Measurements from ENCODE around the gene MRGPRG.
"Not testable (repeated sequence)": the region's sequence is repeated elsewhere in the genome, so short reads cannot be mapped to it uniquely, and the experiment has no call there.

Gene MRGPRG, protein sequence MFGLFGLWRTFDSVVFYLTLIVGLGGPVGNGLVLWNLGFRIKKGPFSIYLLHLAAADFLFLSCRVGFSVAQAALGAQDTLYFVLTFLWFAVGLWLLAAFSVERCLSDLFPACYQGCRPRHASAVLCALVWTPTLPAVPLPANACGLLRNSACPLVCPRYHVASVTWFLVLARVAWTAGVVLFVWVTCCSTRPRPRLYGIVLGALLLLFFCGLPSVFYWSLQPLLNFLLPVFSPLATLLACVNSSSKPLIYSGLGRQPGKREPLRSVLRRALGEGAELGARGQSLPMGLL

DNA sequence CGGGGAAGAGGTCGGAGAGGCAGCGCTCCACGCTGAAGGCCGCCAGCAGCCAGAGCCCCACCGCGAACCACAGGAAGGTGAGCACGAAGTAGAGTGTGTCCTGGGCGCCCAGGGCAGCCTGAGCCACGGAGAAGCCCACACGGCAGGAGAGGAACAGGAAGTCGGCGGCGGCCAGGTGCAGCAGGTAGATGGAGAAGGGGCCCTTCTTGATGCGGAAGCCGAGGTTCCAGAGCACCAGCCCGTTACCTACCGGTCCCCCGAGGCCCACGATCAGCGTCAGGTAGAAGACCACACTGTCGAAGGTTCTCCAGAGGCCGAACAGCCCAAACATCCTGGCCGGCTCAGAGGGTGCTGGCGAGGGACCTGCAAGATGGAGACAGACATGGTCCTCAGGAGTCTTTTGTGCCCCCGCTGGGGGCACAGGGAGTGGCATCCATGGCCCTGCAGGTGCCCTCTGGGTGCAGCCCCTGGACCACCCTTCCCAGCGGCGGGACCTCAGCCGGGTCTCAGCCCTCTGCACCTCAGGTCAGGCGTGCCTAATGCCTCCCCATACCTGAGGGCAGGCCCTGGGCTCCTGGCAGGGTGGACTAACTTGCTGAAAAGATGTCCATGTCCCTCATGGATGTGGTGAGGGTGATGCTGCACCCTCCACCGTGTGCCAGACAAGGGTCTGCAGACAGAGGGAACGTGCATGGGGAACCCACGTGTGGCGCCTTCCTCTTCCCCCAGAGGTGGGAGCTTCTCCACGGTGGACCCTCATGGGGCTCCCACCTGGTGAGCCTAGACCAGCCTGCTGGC, at the start of gene MRGPRG:
Gene MRGPRG, minus strand, starts transcription at position 331 of the 798 bp plus-strand sequence. Its CDS starts 0 bp downstream, at position 331.
- DNase-seq (ENCODE audit: low read depth), result no peak

GRCh38 chr11:3262548-3262947, 43.9 kb upstream of the MRGPRG start:
- not testable (repeated sequence) for DNase-seq (ENCODE audit: low read depth)

GRCh38 chr11:3261831-3262230, 43.2 kb upstream of the MRGPRG start:
- DNase-seq (ENCODE audit: low read depth), result not testable (repeated sequence)

DNA sequence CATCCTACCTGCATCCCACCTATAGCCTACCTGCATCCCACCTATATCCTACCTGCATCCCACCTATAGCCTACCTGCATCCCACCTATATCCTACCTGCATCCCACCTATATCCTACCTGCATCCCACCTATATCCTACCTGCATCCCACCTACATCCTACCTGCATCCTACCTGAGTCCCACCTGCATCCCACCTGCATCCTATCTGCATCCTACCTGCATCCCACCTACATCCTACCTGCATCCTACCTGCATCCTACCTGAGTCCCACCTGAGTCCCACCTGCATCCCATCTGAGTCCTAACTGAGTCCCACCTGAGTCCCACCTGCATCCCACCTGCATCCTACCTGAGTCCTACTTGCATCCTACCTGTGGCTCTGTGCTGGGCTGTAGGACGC, 38.9 kb upstream of the MRGPRG start:
- not testable (repeated sequence) for DNase-seq (ENCODE audit: low read depth)

GRCh38 chr11:3255241-3255640, 36.6 kb upstream of the MRGPRG start:
- DNase-seq (ENCODE audit: low read depth), result not testable (repeated sequence)

- not testable (repeated sequence) for DNase-seq (ENCODE audit: low read depth)
These were observed 36.2 kb upstream of the MRGPRG start for GRCh38 chr11:3254773-3255172.

GRCh38 chr11:3245071-3245470, 26.5 kb upstream of the MRGPRG start:
- no peak for DNase-seq (ENCODE audit: low read depth)

GRCh38 chr11:3243880-3244279, 25.3 kb upstream of the MRGPRG start:
- no peak for DNase-seq (ENCODE audit: low read depth)

DNA sequence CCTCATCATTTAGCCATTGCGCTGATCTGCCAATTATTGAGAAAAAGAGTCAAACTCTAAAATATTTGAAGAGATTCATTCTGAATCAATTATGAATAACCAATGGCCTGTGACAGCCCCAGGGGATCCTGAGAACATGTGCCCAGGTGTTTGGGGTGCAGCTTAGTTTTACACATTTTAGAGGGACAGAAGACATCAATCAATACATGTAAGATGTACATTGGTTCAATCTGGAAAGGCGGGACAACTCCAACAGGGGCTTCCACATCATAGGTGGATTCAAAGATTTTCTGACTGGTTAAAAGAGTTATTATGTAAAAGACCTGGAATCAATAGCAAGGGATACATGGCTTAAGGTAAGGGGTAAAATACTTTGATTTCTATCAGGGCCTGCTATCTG, 18.5 kb upstream of the MRGPRG start:
- no peak for DNase-seq (ENCODE audit: low read depth)

- DNase-seq (ENCODE audit: low read depth), result no peak
These were observed 16.2 kb upstream of the MRGPRG start for GRCh38 chr11:3234846-3235245.

- DNase-seq (ENCODE audit: low read depth), result no peak
These were observed 14.3 kb upstream of the MRGPRG start for GRCh38 chr11:3232956-3233355.

DNA sequence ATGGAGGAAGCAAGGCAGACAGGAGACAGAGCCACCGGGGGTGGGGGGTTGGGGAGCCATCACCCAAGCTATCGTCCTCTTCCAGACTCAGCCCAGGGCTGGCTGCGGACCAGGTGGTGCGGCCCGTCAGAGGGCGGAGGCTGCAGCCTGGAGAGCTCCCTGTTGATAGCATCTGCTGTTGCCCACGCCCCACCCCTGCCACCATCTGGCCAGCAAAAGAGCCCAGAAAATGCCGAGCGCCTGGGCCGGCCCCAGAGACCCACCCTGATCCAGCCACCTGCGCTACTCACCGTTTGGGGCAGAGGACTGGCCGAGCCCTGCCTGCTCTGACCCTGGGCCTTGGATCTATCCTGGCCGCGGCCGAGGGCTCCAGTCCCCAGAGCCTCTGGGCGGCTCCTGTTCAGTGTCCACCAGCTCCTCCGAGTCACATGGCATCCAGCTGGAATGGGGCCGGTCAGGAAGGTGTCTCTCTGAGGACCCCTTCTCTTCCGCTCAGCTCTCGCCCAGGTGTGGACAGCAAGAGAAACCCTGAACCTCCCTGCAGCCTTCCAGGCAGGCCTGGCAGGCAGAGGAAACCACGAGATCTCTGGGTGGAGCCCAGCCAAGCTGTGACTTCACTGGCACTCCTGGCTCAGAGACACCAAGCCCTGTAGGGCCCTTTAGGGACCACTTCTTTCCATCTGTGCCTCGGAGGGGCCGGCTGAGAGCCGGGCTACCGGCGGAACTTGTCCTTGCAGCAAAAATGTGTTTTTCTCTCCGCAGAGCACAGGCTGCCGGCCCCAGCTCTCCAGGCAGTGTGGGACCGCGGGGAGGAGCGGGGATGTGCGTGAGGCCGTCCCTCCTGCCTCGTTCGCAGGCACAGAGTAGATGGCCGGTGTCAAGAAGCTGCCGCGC, 13.5 kb upstream of the MRGPRG start, which contains the start of gene MRGPRE:
Gene MRGPRE, minus strand, starts transcription at position 567 of the 894 bp plus-strand sequence. CDS start 3,618 bp downstream, outside the sequence.
- no peak for DNase-seq (ENCODE audit: low read depth)

- no peak for DNase-seq (ENCODE audit: low read depth)
These were observed 12.9 kb upstream of the MRGPRG start for GRCh38 chr11:3231550-3231850.

GRCh38 chr11:3230636-3231549, 12.3 kb upstream of the MRGPRG start:
- no peak for DNase-seq (ENCODE audit: low read depth)

DNA sequence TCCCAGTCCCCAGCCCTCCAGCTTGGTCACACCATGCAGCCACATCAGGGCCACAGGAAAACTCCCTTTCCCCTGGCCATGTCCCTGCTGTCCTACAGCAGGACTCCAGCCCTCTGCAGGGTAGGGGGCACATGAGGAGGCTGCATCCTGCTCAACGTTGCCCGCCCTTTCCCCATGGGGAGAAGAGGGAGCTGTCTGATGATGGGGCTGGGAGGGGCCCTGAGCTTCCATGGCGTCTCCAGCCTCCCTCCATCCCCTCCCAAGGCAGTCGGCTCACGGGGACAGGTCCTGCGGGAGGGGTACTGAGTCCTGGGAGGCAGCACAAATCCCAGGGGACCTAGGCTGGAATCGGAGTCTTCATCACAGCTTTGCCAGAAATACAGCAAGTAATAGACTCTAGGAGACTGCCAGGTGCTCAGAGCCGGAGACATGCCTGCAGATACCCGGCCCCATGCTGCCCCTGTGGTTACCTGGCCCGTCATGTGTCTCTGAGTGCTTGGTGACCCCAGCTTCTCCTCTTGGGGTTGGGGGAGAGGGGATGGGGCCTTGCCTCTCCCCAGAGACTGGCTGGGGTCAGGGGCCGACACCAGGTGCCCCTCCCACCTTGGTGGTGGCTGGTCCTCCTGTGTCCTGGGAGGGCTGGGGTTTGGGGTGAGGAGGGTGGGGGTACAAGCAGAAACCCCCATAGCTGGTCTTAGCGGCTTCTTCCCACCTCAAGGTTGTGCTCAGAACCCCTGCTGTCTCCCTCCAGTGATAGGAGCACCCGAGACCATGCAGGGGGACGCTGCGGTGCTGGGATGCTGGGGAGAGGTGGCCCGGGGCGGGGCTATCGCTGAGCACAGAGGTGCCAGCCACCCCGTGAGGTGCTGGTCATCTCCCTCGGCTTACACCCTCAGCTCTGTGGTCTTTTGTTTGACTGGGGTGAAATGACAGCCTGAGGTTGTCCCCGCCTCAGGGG, 11.3 kb upstream of the MRGPRG start:
- no peak for DNase-seq (ENCODE audit: low read depth)

- no peak for DNase-seq (ENCODE audit: low read depth)
These were observed 9.8 kb upstream of the MRGPRG start for GRCh38 chr11:3228445-3228829.

DNA sequence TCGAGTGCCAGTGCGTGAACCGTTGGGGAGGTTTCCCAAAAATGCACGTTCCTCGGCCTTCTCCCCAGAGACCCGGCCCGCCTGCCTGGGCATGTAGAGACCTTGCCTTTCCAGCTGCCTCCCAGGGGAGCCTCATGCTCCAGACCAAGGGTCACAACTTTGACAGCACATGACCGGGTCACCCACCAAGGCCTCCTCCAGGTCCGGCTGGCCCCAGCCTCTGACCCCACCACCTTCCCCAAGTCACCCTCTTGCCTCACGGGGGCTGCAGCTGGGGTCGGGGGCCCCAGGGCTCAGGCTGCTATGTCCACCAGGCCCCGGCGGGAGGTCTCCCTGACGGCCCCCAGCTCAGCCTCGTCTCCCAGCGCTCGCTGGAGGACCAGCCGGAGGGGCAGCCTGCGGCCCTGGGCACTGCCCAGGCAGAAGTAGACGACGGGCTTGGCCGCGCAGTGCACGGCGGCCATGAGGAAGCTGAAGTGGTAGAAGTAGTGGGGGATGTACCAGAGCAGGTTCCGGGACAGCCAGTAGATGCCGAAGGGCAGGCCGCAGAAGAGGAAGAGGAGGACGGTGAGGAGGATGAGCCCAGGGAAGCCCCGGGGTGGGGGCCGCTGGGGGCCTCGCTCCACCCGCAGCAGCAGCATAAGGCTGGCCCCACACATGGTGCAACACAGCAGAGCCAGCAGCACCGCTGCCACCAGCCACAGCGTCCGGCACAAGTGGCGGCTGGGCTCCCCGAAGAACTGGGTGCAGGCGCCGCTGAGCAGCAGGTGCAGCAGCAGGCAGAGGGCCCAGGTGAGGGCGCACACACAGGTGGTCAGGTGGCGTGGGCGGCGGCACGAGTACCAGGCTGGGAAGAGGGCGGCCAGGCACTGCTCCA, 9.2 kb upstream of the MRGPRG start:
- no peak for DNase-seq (ENCODE audit: low read depth)

DNA sequence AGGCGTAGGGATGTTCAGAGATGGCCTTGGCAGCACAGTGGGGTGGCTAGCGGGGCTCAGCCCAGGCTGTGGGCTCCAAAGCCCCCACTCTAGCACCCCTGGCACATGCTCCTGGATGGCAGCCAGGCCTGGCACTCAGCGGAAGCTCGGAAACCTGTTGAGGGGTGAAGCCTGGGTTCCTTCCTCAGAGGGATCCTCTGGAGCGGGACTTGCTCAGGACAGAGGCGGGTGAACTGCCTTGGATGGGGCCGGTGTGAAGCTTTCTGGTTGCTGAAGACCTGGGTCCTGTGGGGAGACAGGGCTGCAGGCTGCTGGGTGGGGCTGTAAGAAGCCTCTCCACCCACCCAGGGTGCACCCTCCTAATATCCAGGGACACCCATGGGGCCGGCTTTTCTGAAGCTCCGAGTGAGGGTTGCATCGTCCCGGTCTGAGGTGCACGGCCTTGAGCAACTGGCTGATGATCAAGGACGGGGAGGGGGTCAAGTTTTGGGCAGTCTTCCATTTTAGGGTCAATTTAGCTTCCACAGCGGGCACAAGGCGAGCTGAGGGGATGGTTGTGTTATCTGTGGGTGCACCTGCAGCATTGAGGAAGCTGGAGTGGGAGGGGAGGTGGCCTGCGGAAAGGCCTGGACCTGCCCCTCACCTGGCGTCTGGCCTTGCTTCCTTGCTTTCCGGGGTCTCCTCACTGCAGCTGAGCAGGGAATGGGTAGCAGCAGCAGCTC, 8.4 kb upstream of the MRGPRG start:
- no peak for DNase-seq (ENCODE audit: low read depth)
